Transverse colon (tissue), 4 donors: ENCODE measurements around the gene KIF26A. TPM values are rescaled to one million over a fixed set of nuclear protein-coding genes. Genes with fewer than 3 reads are reported as not detected.
"Not testable (repeated sequence)": the region's sequence is repeated elsewhere in the genome, so short reads cannot be mapped to it uniquely, and the experiment has no call there.

ENCODE experiments used
- DNase-seq: peaks from one replicate; pipeline ENCODE4 v3.0.0-alpha.2; 2019
- H3K27ac ChIP-seq, 4 donors: fragments of 200-600 bp; sonication (generic); 2 replicates each; pipeline ENCODE4 v1.5.1; 2016 to 2018; ENCODE audit warnings: inconsistent platforms in 4 of 4
- H3K27me3 ChIP-seq: fragments of 200-600 bp; sonication (generic); 2 replicates; pipeline ENCODE4 v1.5.1; 2017; ENCODE audit warnings: inconsistent platforms
- H3K36me3 ChIP-seq, 4 donors: fragments of 200-600 bp; sonication (generic); 2 replicates each; pipeline ENCODE4 v1.5.1; 2017 to 2019; ENCODE audit warnings: inconsistent platforms in 4 of 4
- H3K4me1 ChIP-seq, 4 donors: fragments of 200-600 bp; sonication (generic); 2 replicates each; pipeline ENCODE4 v1.5.1; 2017 to 2020; ENCODE audit warnings: inconsistent platforms in 4 of 4
- H3K4me3 ChIP-seq, 4 donors: fragments of 200-600 bp; sonication (generic); 1 replicate in 1 of 4; 2 replicates in 3 of 4; pipeline versions ENCODE4 v1.5.1 to v1.6.1; 2017 to 2019; ENCODE audit warnings: inconsistent platforms in 4 of 4
- H3K9me3 ChIP-seq, 2 donors: fragments of 200-600 bp; sonication (generic); 2 replicates each; pipeline ENCODE4 v1.5.1; 2017 to 2019; ENCODE audit warnings: inconsistent platforms in 2 of 2
- CTCF ChIP-seq, 5 experiments: fragments of 200-600 bp in 3 of 5; fragments of 450-650 bp in 2 of 5; sonication (generic) in 3 of 5; IDR thresholded peaks; 1 replicate in 2 of 5; 2 replicates in 3 of 5; pipeline ENCODE4 v1.5.1; 2016 to 2017; ENCODE audit warnings: antibody characterized with exemption in 5 of 5, inconsistent platforms in 3 of 5, mild to moderate bottlenecking in 2 of 5, moderate library complexity in 1 of 5
- EP300 ChIP-seq: sonication (generic); formaldehyde crosslinking; IDR thresholded peaks from one replicate; pipeline ENCODE4 v1.6.1; 2017; ENCODE audit warnings: antibody characterized with exemption, low read depth
- POLR2A ChIP-seq: fragments of 450-650 bp; IDR thresholded peaks from one replicate; pipeline ENCODE4 v1.6.1; 2016; ENCODE audit warnings: antibody characterized with exemption, mild to moderate bottlenecking, moderate library complexity
- POLR2AphosphoS5 ChIP-seq, 3 donors: sonication (generic); formaldehyde crosslinking; IDR thresholded peaks; one replicate each; pipeline ENCODE4 v1.6.1; 2016; ENCODE audit warnings: antibody characterized with exemption in 3 of 3
- WGBS, 2 donors: methylation state at CpG; one replicate each; pipeline ENCODE4 v1.1.5; 2018; ENCODE audit warnings: low coverage in 1 of 2; 5-methylcytosine and 5-hydroxymethylcytosine counted together
- in situ Hi-C, 4 donors: fragments of 200-750 bp; cut with MboI; loops; one replicate each; pipeline versions ENCODE4 v1.15.0 to v1.15.1; 2017; ENCODE audit warnings: low sequenced_read_pairs in 3 of 4, low pct_ligation_motif_present in 1 of 4, low pct_unique_long_range_greater_than_20kb in 1 of 4
- intact Hi-C: fragments of 100-400 bp; cut with DNase I; formaldehyde crosslinking; loops from one replicate; pipeline ENCODE4 v1.15.1; 2023; ENCODE audit warnings: low total_unique reads
- total RNA-seq, 4 donors: library from RNA; depleted of rRNA; stranded (reverse); fragments of >200 nt; gene quantifications; one replicate each; pipeline ENCODE4 v1.1.0, GENCODE V29; 2016

The KIF26A gene
- total RNA-seq, 4 donors from 2014 or later = 2.2 to 7.8 (median 4.4) TPM

- no peak for DNase-seq
- Histone ChIP-seq H3K9me3 (no peaks in the 10 kb centered on the region), H3K27ac (no peak overlapping the region), H3K4me1 (peaks cover 0 to 5% (median 2%) of the 10 kb centered on the region in 4 donors), H3K4me3 (no peak overlapping the region), H3K36me3 (no peaks in the 10 kb centered on the region), H3K27me3 (no peaks in the 10 kb centered on the region)
- no peak for TF ChIP-seq CTCF (IDR thresholded peaks at IDR 0.05)
- TF ChIP-seq EP300 = no peak
- TF ChIP-seq POLR2A = no peak
- TF ChIP-seq POLR2AphosphoS5 (IDR thresholded peaks at IDR 0.05) = no peak
- WGBS, 2 donors = 91% methylated on average over 18 of the region's 21 CpGs; no CpG with 5 or more reads in 1 of the 2 donors
- in situ Hi-C loops (no loop called here), intact Hi-C loops (loop anchor here (10.0 kb wide), 1 partner anchor 192 kb away; no protein-coding TSS in a partner anchor)
Observed at GRCh38 chr14:104152686-104153393, 14.5 kb downstream of the KIF26A start.

GRCh38 chr14:104153394-104153755, 15.0 kb downstream of the KIF26A start:
- H3K27ac ChIP-seq, H3K4me3 ChIP-seq, H3K27me3 ChIP-seq, DNase-seq, H3K4me1 ChIP-seq, in situ Hi-C loops, H3K9me3 ChIP-seq, H3K36me3 ChIP-seq: not testable (repeated sequence)
- intact Hi-C loops = loop anchor here (10.0 kb wide), 1 partner anchor 191 kb away; no protein-coding TSS in a partner anchor
- 58% methylated on average over 6 of the region's 7 CpGs; no CpG with 5 or more reads in 1 of the 2 donors for WGBS, 2 donors

GRCh38 chr14:104154246-104154645, 15.9 kb downstream of the KIF26A start:
- Histone ChIP-seq H3K4me1 (peaks cover 0 to 5% (median 2%) of the 10 kb centered on the region in 4 donors), H3K4me3 (no peak overlapping the region), H3K27ac (no peak overlapping the region), H3K36me3 (no peaks in the 10 kb centered on the region), H3K27me3 (no peaks in the 10 kb centered on the region), H3K9me3 (no peaks in the 10 kb centered on the region)
- intact Hi-C loops = loop anchor here (10.0 kb wide), 1 partner anchor 191 kb away; no protein-coding TSS in a partner anchor
- in situ Hi-C loops = no loop called here
- DNase-seq = no peak
- WGBS, 2 donors = 79% methylated on average over 7 of the region's 15 CpGs; no CpG with 5 or more reads in 1 of the 2 donors
- TF ChIP-seq CTCF (IDR thresholded peaks at IDR 0.05) (no peak), POLR2AphosphoS5 (IDR thresholded peaks at IDR 0.05) (no peak), POLR2A (no peak), EP300 (no peak)

- H3K27ac ChIP-seq = no peak overlapping the region
- H3K4me3 ChIP-seq = no peak overlapping the region
- intact Hi-C loops = loop anchor here (10.0 kb wide), 1 partner anchor 189 kb away; no protein-coding TSS in a partner anchor
- WGBS, 2 donors = 92% methylated on average over 28 of the region's 29 CpGs; no CpG with 5 or more reads in 1 of the 2 donors
- DNase-seq = no peak
- TF ChIP-seq EP300 = no peak
- no peak for TF ChIP-seq CTCF (IDR thresholded peaks at IDR 0.05)
- no peak for TF ChIP-seq POLR2A
- TF ChIP-seq POLR2AphosphoS5 (IDR thresholded peaks at IDR 0.05) = no peak
- no peaks in the 10 kb centered on the region for H3K9me3 ChIP-seq
- H3K36me3 ChIP-seq = no peaks in the 10 kb centered on the region
- no peaks in the 10 kb centered on the region for H3K27me3 ChIP-seq
- H3K4me1 ChIP-seq = peaks cover 0 to 4% (median 0%) of the 10 kb centered on the region in 4 donors
- in situ Hi-C loops = no loop called here
Observed at GRCh38 chr14:104155513-104155912, 17.1 kb downstream of the KIF26A start.
